Stomach (tissue), 4 donors: ENCODE measurements around the gene MYO1B.

ENCODE experiments used
- CTCF ChIP-seq, 7 experiments: fragments of 450-650 bp in 4 of 7; fragments of 200-600 bp in 3 of 7; sonication (generic) in 3 of 7; IDR thresholded peaks; one replicate each; pipeline ENCODE4 v1.5.1; 2016 to 2019; ENCODE audit warnings: antibody characterized with exemption in 7 of 7, control low read depth in 2 of 7, mild to moderate bottlenecking in 1 of 7
- EP300 ChIP-seq: sonication (generic); formaldehyde crosslinking; IDR thresholded peaks from one replicate; pipeline ENCODE4 v1.6.1; 2017; ENCODE audit warnings: antibody characterized with exemption
- POLR2A ChIP-seq, 4 donors: fragments of 450-650 bp; IDR thresholded peaks; one replicate each; pipeline ENCODE4 v1.6.1; 2016; ENCODE audit warnings: antibody characterized with exemption in 4 of 4, control low read depth in 2 of 4, mild to moderate bottlenecking in 1 of 4, moderate library complexity in 1 of 4
- POLR2AphosphoS5 ChIP-seq, 3 donors: sonication (generic); formaldehyde crosslinking; IDR thresholded peaks; one replicate each; pipeline ENCODE4 v1.6.1; 2016; ENCODE audit warnings: antibody characterized with exemption in 3 of 3

GRCh38 chr2:191222952-191223351 is 22.3 kb upstream of the MYO1B start:
- TF ChIP-seq CTCF (IDR thresholded peaks at IDR 0.05) (no peak), POLR2AphosphoS5 (IDR thresholded peaks at IDR 0.05) (no peak), POLR2A (IDR thresholded peaks at IDR 0.05) (no peak), EP300 (no peak)
